COLO829 (cell line): ENCODE measurements around the gene KATNB1.
"Not testable (repeated sequence)": the region's sequence is repeated elsewhere in the genome, so short reads cannot be mapped to it uniquely, and the experiment has no call there.

Experiments used
- DNase-seq: peaks from one replicate; pipeline ENCODE4 v3.0.0; 2012; ENCODE audit warnings: low spot score

The KATNB1 gene

GRCh38 chr16:57743886-57744641 lies 8.5 kb downstream of the KATNB1 start:
- DNase-seq: no peak

GRCh38 chr16:57744642-57744903 lies 9.0 kb downstream of the KATNB1 start:
- DNase-seq: no peak

- DNase-seq: no peak
These were observed 10.2 kb downstream of the KATNB1 start for GRCh38 chr16:57745768-57746167.

GRCh38 chr16:57746316-57746715 lies 10.7 kb downstream of the KATNB1 start:
- DNase-seq: not testable (repeated sequence)

- DNase-seq: no peak
These were observed 11.5 kb downstream of the KATNB1 start for GRCh38 chr16:57747091-57747490.

- DNase-seq: no peak
These were observed 11.9 kb downstream of the KATNB1 start for GRCh38 chr16:57747496-57747895.

GRCh38 chr16:57747996-57748395 lies 12.4 kb downstream of the KATNB1 start:
- no peak for DNase-seq

GRCh38 chr16:57748596-57748995 lies 13.0 kb downstream of the KATNB1 start:
- no peak for DNase-seq

GRCh38 chr16:57749101-57749692 lies 13.6 kb downstream of the KATNB1 start:
- DNase-seq: no peak

GRCh38 chr16:57749856-57750452 lies 14.4 kb downstream of the KATNB1 start:
- DNase-seq: no peak

- DNase-seq: no peak
These were observed 15.4 kb downstream of the KATNB1 start for GRCh38 chr16:57750796-57751538.

GRCh38 chr16:57751539-57752202 lies 16.1 kb downstream of the KATNB1 start:
- DNase-seq: no peak

GRCh38 chr16:57752203-57752580 lies 16.6 kb downstream of the KATNB1 start:
- DNase-seq: no peak

GRCh38 chr16:57752581-57753447 lies 17.2 kb downstream of the KATNB1 start:
- DNase-seq: no peak

GRCh38 chr16:57753448-57754353 lies 18.1 kb downstream of the KATNB1 start:
- no peak for DNase-seq

GRCh38 chr16:57754354-57755060 lies 18.9 kb downstream of the KATNB1 start:
- DNase-seq: no peak

GRCh38 chr16:57755061-57755684 lies 19.6 kb downstream of the KATNB1 start:
- no peak for DNase-seq

- DNase-seq: no peak
These were observed 20.3 kb downstream of the KATNB1 start for GRCh38 chr16:57755726-57756423.
